ENCODE data around the gene NDEL1.

GRCh38 chr17:8484465-8484864, 48.8 kb downstream of the NDEL1 start:
- no peak for TF ChIP-seq CTCF (conservative IDR thresholded peaks at IDR 0.05; ENCODE audit: low read depth, low read length)
- no peak for TF ChIP-seq EZH2 (IDR thresholded peaks at IDR 0.05; ENCODE audit: borderline replicate concordance, low read depth, low read length, poor library complexity, severe bottlenecking)

Measured in A673 (cell line).